Peyer's patch (tissue), 4 donors: ENCODE data around the gene RIC8B.

Source experiments
- CTCF ChIP-seq, 6 experiments: fragments of 450-650 bp in 4 of 6; fragments of 200-600 bp in 2 of 6; sonication (generic) in 1 of 6; IDR thresholded peaks; one replicate each; pipeline ENCODE4 v1.5.1; 2017 to 2019; ENCODE audit warnings: antibody characterized with exemption in 6 of 6, mild to moderate bottlenecking in 3 of 6, moderate library complexity in 1 of 6
- POLR2A ChIP-seq, 2 donors: fragments of 450-650 bp; IDR thresholded peaks; one replicate each; pipeline ENCODE4 v1.5.1; 2017; ENCODE audit warnings: antibody characterized with exemption in 2 of 2, mild to moderate bottlenecking in 2 of 2, moderate library complexity in 2 of 2

GRCh38 chr12:106896603-106897002 is 122.1 kb downstream of the RIC8B start:
- TF ChIP-seq CTCF (IDR thresholded peaks at IDR 0.05) (no peak), POLR2A (IDR thresholded peaks at IDR 0.05) (no peak)
